GM18508 (cell line): Measurements from ENCODE around the gene CACNA1I.

Experiments used
- ATAC-seq: cut with Tn5 transposase; IDR thresholded peaks from one replicate; pipeline ENCODE4 v1.9.1; 2021; ENCODE audit warnings: moderate number of reproducible peaks; ENCODE audit not compliant: insufficient read depth, unreplicated experiment

Gene CACNA1I

GRCh38 chr22:39567135-39567946 lies 3.2 kb upstream of the CACNA1I start:
- ATAC-seq = no peak

GRCh38 chr22:39568278-39568981 lies 2.1 kb upstream of the CACNA1I start:
- ATAC-seq = no peak

- ATAC-seq = no peak
These were observed 1.5 kb upstream of the CACNA1I start for GRCh38 chr22:39569066-39569465.

- no peak for ATAC-seq
These were observed 327 bp upstream of the CACNA1I start for GRCh38 chr22:39570226-39570625.

- ATAC-seq = no peak
These were observed 985 bp downstream of the CACNA1I start for GRCh38 chr22:39571538-39571937.

- no peak for ATAC-seq
These were observed 4.4 kb downstream of the CACNA1I start for GRCh38 chr22:39574779-39575551.

GRCh38 chr22:39575552-39575825 lies 4.9 kb downstream of the CACNA1I start:
- ATAC-seq = no peak

- no peak for ATAC-seq
These were observed 5.5 kb downstream of the CACNA1I start for GRCh38 chr22:39576027-39576426.

- no peak for ATAC-seq
These were observed 6.8 kb downstream of the CACNA1I start for GRCh38 chr22:39577366-39577765.

GRCh38 chr22:39577900-39578299 lies 7.3 kb downstream of the CACNA1I start:
- ATAC-seq = no peak

GRCh38 chr22:39580006-39580441 lies 9.5 kb downstream of the CACNA1I start:
- no peak for ATAC-seq

GRCh38 chr22:39580795-39581194 lies 10.2 kb downstream of the CACNA1I start:
- ATAC-seq = no peak

GRCh38 chr22:39581303-39581702 lies 10.8 kb downstream of the CACNA1I start:
- no peak for ATAC-seq

GRCh38 chr22:39583066-39583667 lies 12.6 kb downstream of the CACNA1I start:
- no peak for ATAC-seq

- no peak for ATAC-seq
These were observed 19.3 kb downstream of the CACNA1I start for GRCh38 chr22:39589875-39590274.

- ATAC-seq = no peak
These were observed 21.8 kb downstream of the CACNA1I start for GRCh38 chr22:39592081-39593065.

- ATAC-seq = no peak
These were observed 22.7 kb downstream of the CACNA1I start for GRCh38 chr22:39593066-39593930.

GRCh38 chr22:39593931-39594285 lies 23.4 kb downstream of the CACNA1I start:
- ATAC-seq = no peak

- no peak for ATAC-seq
These were observed 23.9 kb downstream of the CACNA1I start for GRCh38 chr22:39594411-39594810.
